Effector memory CD4-positive, alpha-beta T cell (primary cell): ENCODE data around the gene ADORA2B.
"Not testable (repeated sequence)": the region's sequence is repeated elsewhere in the genome, so short reads cannot be mapped to it uniquely, and the experiment has no call there.

ENCODE experiments used
- DNase-seq, 3 donors: peaks; one replicate each; pipeline ENCODE4 v3.0.0-alpha.2; 2020
- H3K27ac ChIP-seq: 2 replicates; pipeline ENCODE4 v1.7.0; 2013; ENCODE audit warnings: mild to moderate bottlenecking, low read length, moderate library complexity; ENCODE audit not compliant: insufficient read depth, poor library complexity, severe bottlenecking
- H3K27me3 ChIP-seq: replicated peaks from 2 replicates; pipeline ENCODE4 v1.7.0; 2013; ENCODE audit warnings: mild to moderate bottlenecking, low read length; ENCODE audit not compliant: insufficient read depth, control insufficient read depth, poor library complexity, severe bottlenecking
- H3K36me3 ChIP-seq: 2 replicates; pipeline ENCODE4 v1.7.0; 2013; ENCODE audit warnings: mild to moderate bottlenecking, low read length, moderate library complexity; ENCODE audit not compliant: control insufficient read depth, insufficient read depth
- H3K4me1 ChIP-seq: 2 replicates; pipeline ENCODE4 v1.7.0; 2013; ENCODE audit warnings: low read length, mild to moderate bottlenecking; ENCODE audit not compliant: control insufficient read depth, insufficient read depth, poor library complexity, severe bottlenecking
- H3K4me3 ChIP-seq: 2 replicates; pipeline ENCODE4 v1.7.0; 2013; ENCODE audit warnings: low read length, low read depth, mild to moderate bottlenecking; ENCODE audit not compliant: insufficient read depth, poor library complexity, severe bottlenecking
- H3K9me3 ChIP-seq: 2 replicates; pipeline ENCODE4 v1.7.0; 2013; ENCODE audit warnings: mild to moderate bottlenecking, low read length, moderate library complexity; ENCODE audit not compliant: control insufficient read depth

ADORA2B gene

GRCh38 chr17:15936481-15936880, 8.4 kb upstream of the ADORA2B start:
- H3K4me1 ChIP-seq, H3K4me3 ChIP-seq, H3K27me3 ChIP-seq, H3K36me3 ChIP-seq, H3K27ac ChIP-seq, DNase-seq, H3K9me3 ChIP-seq: not testable (repeated sequence)

- Histone ChIP-seq H3K4me1 (peaks cover 9% of the 10 kb centered on the region), H3K36me3 (no peaks in the 10 kb centered on the region), H3K27ac (no peak overlapping the region), H3K27me3 (peaks cover 16% of the 10 kb centered on the region), H3K4me3 (no peak overlapping the region), H3K9me3 (no peaks in the 10 kb centered on the region)
- DNase-seq, result no peak
Measured at GRCh38 chr17:15941781-15942180, 3.1 kb upstream of the ADORA2B start.

GRCh38 chr17:15942207-15942833, 2.6 kb upstream of the ADORA2B start:
- no peak for DNase-seq
- H3K27ac ChIP-seq, result no peak overlapping the region
- no peaks in the 10 kb centered on the region for H3K36me3 ChIP-seq
- no peak overlapping the region for H3K4me3 ChIP-seq
- peaks cover 9% of the 10 kb centered on the region for H3K4me1 ChIP-seq
- H3K27me3 ChIP-seq, result peaks cover 16% of the 10 kb centered on the region
- H3K9me3 ChIP-seq, result no peaks in the 10 kb centered on the region

GRCh38 chr17:15943971-15944758, 765 bp upstream of the ADORA2B start:
- Histone ChIP-seq H3K4me3 (peak overlapping the region; percentile 59), H3K4me1 (peaks cover 9% of the 10 kb centered on the region), H3K36me3 (no peaks in the 10 kb centered on the region), H3K9me3 (no peaks in the 10 kb centered on the region), H3K27ac (no peak overlapping the region), H3K27me3 (peaks cover 16% of the 10 kb centered on the region)
- DNase-seq, result no peak

- DNase-seq, result no peak
- Histone ChIP-seq H3K27me3 (peaks cover 16% of the 10 kb centered on the region), H3K27ac (no peak overlapping the region), H3K36me3 (no peaks in the 10 kb centered on the region), H3K4me1 (peaks cover 9% of the 10 kb centered on the region), H3K9me3 (no peaks in the 10 kb centered on the region), H3K4me3 (peak overlapping the region; percentile 59)
Measured at GRCh38 chr17:15945527-15946191, 729 bp downstream of the ADORA2B start.

GRCh38 chr17:15946611-15947120, 1.7 kb downstream of the ADORA2B start:
- no peak overlapping the region for H3K27ac ChIP-seq
- DNase-seq, result no peak
- H3K9me3 ChIP-seq, result no peaks in the 10 kb centered on the region
- H3K27me3 ChIP-seq, result peaks cover 16% of the 10 kb centered on the region
- H3K36me3 ChIP-seq, result no peaks in the 10 kb centered on the region
- no peak overlapping the region for H3K4me3 ChIP-seq
- peaks cover 9% of the 10 kb centered on the region for H3K4me1 ChIP-seq

GRCh38 chr17:15947271-15947670, 2.3 kb downstream of the ADORA2B start:
- Histone ChIP-seq H3K4me1 (peaks cover 9% of the 10 kb centered on the region), H3K4me3 (no peak overlapping the region), H3K27ac (no peak overlapping the region), H3K9me3 (no peaks in the 10 kb centered on the region), H3K36me3 (no peaks in the 10 kb centered on the region), H3K27me3 (peaks cover 16% of the 10 kb centered on the region)
- DNase-seq, result no peak

- no peak for DNase-seq
- H3K36me3 ChIP-seq, result no peaks in the 10 kb centered on the region
- H3K4me3 ChIP-seq, result no peak overlapping the region
- H3K27ac ChIP-seq, result no peak overlapping the region
- H3K27me3 ChIP-seq, result peaks cover 16% of the 10 kb centered on the region
- peaks cover 9% of the 10 kb centered on the region for H3K4me1 ChIP-seq
- H3K9me3 ChIP-seq, result no peaks in the 10 kb centered on the region
Measured at GRCh38 chr17:15947976-15948752, 3.2 kb downstream of the ADORA2B start.

GRCh38 chr17:15951368-15952047, 6.6 kb downstream of the ADORA2B start:
- no peak for DNase-seq
- Histone ChIP-seq H3K9me3 (no peaks in the 10 kb centered on the region), H3K27me3 (no peaks in the 10 kb centered on the region), H3K36me3 (no peaks in the 10 kb centered on the region), H3K4me1 (no peaks in the 10 kb centered on the region), H3K4me3 (no peak overlapping the region), H3K27ac (no peak overlapping the region)
